Stimulated activated CD8-positive, alpha-beta memory T cell treated with anti-CD3 and anti-CD28 coated beads, Interleukin-4, amount 100 ng/mL, for 24 hours (primary cell): ENCODE measurements around the gene TP53.
A peak's percentile ranks its signal among the peaks of the same experiment; 100 is the strongest.

Experiments used
- DNase-seq: peaks from one replicate; pipeline ENCODE4 v3.0.0-alpha.2; 2020; ENCODE audit warnings: low read depth

Gene TP53

GRCh38 chr17:7687072-7687907 lies at the start of gene TP53:
TSS of gene TP53 (minus strand) at chr17:7687490. CDS start at chr17:7676594, 10,896 bp downstream.
- peak; percentile 79 for DNase-seq

DNA sequence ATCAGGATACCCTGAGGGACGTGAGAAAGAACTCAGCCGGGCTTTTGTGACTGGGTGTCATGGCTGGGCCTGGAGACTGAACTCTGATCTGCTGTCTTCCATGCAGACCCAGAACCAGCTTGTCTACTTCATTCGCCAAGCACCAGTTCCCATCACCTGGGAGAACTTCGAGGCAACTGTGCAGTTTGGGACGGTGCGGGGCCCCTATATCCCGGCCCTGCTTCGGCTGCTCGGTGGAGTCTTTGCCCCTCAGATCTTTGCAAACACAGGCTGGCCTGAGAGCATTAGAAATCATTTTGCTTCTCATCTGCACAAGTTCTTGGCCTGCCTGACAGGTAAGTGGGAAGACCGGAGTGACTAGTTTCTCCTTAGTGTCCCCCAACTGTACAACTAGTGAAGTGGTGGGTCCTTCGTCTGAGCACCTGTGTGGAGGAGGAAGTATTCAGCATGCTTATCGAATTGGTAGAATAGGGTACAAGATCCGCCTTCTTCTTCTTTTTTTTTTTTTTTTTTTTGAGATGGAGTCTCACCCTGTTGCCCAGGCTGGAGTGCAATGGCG lies 45.8 kb upstream of the TP53 start:
- DNase-seq = no peak

DNA sequence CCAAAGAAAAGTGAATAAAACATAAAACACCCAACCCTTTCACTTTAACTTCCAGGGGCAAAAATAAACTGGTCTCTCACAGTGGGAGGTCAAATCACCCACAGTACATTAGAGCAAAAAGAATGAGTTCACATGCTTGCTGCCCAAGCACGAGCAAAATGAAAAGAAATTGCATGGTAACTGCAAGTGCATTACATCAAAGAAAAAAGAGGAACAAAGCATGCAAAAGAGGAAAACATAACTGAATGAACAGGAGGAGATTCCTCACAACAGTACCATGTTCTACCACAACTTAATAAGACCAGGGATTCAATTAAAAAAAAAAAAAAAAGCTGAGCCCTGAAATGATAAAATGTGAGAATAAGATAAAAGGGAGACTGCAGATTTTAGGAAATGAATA lies 42.5 kb upstream of the TP53 start:
- DNase-seq = no peak

DNA sequence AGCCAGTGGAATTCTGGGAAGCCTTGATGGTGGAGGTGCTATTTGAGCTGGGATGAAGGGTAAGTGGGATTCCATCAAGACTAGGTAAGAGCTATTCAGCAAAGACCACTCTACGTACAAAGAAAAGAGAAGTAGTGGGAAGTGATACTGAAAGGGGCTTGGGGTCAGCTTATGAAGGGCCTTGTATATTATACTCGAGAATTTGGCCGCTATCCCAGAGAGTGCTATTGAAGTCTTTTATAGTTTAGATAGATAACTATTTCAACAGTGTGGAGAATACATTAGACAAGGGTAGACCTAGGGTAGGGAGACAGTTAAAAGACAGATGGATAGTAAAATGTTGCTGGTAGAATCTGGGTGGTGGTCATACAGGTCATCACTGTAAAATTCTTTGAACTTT lies 40.6 kb upstream of the TP53 start:
- DNase-seq = no peak

DNA sequence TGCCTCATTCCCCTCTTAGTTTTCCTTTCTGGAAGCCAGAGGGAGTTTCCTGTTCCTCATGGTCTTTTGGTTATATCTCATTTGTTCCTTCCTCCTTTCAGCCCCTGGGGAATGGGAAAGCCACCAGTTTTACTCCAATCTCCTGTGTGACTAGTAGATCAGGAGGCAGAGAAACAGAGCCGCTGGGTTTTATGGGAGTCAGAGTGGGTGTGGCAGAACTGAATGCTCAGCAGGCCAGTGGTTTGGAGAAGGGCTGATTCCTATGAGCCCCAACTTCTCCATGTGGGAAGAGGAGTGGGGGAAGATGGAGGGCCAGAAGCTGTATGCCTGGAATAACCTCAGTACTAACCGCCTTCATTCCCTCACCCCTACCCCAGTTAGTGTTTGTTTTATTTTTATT lies 34.3 kb upstream of the TP53 start:
- DNase-seq = no peak

GRCh38 chr17:7720125-7720524 lies 32.8 kb upstream of the TP53 start:
- DNase-seq = no peak

DNA sequence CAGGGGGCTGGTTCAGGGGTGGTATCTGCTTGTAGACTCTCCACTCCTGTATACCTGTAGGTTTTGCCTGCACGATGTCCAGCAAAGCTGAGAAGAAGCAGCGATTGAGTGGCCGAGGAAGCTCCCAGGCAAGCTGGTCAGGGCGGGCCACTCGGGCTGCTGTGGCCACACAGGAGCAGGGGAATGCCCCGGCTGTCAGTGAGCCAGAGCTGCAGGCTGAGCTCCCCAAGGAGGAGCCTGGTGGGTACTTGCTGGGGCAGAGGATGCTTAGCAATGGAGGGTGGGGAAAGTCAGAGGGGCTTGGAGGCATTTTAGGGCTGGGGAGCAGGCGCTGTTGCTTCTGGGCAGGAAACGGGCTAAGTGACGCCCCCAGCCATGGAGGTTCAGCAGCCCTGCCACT lies 32.4 kb upstream of the TP53 start:
- DNase-seq = no peak

- peak; percentile 19 for DNase-seq
Measured at GRCh38 chr17:7717756-7718350, 30.6 kb upstream of the TP53 start.

DNA sequence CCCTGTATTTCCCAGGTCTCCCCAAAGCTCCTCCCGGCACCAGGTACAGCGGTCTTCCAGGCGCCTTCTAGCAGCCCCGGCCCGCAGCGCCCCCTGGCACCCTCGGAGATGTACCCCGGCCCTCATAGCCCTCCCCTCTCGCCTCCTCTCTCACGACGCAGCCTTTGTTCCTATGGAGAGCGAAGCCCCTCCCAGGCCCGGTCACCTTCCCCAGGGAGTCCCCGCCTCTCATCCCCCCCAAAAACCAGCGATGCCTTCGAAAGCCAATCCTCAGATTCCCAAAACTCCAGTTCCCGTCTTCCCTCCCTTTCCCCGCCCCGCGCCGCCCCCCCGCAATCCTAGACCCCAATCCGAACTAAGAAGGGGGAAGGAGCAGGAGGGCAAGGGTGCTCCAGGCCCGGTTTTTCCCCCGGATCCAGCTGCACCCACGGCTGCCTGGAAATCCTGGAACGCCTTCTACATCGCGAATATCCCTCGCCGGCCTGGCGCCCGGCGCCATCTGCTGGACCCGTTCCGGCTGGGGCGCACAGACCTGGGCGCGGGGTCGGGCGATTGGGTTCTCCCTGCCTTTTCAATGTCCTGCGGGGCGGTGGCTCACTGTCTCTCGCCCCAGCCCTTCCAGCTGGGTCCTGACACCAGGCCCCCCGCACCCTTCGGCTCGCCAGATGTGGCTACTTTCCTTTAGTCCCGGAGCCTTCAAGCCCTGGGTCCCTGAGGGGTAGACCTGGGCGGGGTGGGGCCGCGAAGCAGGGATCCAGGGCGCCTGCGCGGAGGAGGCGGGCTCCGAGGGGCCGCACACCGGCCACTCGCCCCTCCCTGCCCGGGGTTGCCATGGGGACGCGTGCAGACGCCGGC lies 29.8 kb upstream of the TP53 start, which contains the start of gene DNAH2:
Gene DNAH2, plus strand, starts transcription at position 844 of the 855 bp plus-strand sequence. CDS start 1,991 bp downstream, outside the sequence.
- DNase-seq = peak; percentile 58

DNA sequence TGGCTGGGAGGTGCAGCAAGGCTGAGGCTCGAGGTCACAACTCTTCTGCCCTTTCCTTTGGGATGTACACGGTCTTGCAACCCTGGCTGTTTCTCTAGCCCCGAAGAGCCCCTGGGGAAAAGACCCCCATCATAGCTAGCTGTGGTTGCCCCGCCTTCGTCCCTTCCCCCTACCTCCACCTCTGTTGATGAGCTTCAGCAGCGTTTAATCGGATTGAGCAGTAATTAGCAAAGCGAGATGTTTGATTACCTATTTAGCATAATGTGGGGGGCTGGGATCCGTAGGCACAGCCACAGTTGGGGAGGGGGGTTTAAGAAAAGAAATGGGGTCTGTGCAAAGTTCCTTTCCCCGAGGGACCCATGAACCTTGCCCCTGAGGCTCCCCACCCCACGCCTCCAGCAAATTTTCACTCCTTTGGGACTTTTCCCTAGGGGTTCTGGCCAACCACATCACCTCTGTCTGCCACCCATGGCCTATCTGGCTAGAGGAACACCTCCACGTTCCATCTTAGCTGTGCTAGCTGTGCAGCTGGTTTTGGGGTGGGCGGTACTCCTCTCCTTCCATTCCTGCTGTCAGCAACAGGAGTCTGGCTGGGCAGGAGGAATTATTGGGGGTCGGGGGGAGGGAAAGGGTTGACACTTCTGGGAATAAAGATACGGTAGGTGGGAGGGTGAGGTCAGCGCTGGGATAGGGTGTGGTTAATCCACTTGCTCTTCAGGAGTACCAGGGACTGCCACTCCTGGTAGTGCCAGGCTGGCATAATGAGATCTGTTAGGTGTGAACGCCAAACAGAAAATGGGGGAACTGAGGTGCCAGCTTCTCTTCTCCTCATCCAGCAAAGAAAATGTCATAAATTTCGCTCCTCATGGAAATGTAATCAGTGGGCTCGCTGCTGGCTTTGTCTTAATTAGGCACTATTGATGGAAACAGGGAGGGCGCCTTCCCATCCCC lies 28.9 kb upstream of the TP53 start:
- no peak for DNase-seq

GRCh38 chr17:7714721-7715594 lies 27.7 kb upstream of the TP53 start:
- DNase-seq = no peak

DNA sequence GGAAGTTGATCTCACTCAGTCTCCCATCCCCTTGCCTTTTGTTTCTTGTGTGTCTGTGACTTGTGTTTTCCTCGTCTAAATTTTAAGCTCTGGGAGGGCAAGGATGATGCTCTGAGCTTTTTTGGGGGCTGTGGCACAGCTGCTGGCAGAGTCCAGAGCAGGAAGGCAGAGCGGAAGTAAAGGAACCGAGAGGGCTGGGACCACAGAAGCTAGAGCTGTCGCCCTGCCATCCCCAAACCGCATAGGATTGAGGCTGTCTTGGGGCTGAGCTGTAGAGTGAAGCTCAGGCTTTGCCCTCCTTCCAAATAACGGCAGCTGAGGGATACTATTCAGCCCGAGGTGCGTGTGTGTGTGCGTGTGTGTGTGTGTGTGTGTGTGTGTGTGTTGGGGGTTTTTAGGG lies 26.5 kb upstream of the TP53 start:
- no peak for DNase-seq

DNA sequence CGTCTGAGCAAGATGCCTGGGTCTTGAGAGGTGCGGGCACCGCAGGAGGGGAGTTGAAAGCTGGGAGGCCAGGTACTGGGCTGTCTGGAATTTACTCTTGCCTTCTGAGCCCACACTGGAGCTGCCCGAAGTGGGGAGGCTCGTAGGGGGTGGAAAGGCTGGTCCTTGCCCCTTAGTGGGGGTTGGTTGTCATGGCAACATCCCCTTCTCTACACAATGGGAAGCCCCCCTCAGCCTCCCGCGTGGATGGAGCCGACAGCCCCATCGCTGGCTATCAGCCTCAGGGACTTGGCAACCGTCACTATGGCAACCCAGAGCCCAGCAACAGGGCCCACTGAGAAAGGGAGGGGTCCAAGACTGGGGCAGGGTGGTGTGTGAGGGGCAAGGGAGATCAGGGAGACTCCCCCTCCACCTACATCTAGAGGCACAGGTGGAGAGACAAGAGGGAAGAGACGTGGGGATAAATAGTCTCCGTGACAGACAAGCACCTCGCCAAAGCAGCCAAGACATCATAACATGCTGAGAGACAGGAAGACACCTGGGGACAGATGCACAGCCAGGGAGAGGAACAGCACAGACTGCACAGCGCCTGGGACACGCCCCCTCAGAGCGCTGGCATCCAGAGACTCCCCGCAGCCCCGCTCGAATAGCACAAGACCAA lies 25.0 kb upstream of the TP53 start:
- DNase-seq = no peak

DNA sequence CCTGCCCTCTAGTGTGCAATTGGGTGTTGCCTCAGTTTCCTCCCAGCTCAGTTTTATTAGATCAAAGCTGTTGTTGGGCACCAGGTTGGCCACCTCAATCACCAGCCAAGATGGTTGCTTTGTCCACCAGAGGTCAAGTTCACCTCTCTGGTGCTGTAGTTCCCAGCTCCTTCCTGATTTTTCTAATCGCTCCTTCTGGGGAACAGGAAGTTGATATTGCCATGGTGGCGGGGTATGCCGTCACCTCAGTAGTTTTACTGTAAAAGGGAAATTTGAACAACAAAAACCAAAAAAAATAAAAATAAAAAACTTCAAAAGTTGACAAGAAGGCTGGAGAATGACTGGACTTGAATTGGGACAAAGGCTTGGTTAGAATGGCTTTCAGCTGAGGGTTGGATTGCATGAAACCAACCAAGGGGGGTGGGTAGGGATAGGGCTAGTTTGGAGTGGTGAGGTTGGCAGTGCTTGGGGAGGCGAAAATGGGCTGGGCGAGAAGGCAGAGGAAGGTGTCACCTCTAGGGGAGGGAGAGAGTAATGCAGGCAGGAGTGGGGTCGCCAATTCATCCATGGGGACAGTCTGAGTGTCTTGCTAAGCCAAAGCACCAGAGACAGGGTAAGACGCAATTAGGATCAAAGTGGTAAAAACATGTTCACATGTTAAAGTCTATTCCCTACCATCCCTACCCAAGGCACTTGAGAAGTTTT lies 23.9 kb upstream of the TP53 start:
- no peak for DNase-seq

DNA sequence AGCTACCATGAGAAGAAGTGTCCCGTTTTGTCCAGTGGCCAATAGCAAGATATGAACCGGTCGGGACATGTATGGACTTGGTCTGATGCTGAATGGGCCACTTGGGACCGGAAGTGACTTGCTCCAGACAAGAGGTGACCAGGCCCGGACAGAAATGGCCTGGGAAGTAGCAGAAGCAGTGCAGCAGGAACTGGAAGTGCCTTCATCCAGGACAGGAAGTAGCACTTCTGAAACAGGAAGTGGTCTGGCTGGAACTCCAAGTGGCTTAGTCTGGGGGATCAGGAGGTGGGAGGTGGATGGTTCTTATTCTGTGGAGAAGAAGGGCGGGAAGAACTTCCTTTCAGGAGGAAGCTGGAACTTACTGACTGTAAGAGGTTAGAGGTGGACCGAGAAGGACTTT lies 23.0 kb upstream of the TP53 start:
- no peak for DNase-seq

DNA sequence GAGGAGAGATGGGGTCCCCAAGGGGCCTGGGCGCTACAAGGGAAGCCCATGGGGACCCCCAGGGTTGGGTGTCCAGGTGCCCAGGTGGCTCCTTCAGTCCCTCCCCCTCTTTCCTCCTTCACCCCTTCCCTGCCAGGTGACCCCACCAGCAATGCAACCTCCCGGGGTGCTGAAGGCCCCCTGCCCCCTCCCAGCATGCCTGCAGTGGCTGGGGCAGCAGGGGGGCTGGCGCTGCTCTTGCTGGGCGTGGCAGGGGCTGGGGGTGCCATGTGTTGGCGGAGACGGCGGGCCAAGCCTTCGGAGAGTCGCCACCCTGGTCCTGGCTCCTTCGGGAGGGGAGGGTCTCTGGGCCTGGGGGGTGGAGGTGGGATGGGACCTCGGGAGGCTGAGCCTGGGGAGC lies 21.7 kb upstream of the TP53 start:
- DNase-seq = no peak

- DNase-seq = no peak
Measured at GRCh38 chr17:7707858-7708750, 20.8 kb upstream of the TP53 start.

DNA sequence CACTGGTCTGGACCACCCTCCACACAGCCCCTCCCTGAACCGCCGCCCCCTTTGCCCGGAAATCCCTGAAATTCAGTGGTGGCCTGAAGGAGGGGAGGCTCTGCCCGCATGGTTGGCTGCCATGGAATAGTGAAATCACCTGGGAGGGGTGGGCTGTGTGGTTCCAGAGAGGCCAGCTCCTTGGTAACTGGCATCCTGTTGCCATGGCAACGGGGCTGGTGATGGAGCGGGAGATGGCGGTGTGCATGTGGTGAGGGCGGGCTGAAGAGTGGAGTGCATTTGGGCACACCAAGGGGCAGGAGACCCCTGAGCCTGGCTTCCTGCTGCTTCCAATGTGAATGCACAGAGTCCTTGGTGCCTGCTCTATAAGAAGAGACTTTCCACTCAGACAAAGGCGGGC lies 20.2 kb upstream of the TP53 start:
- no peak for DNase-seq
